SK-N-SH (cell line): ENCODE results near the gene C19orf73.

Experiments used
- CTCF ChIP-seq: fragments of 200-600 bp; sonication (generic); IDR thresholded peaks from 2 replicates; pipeline ENCODE4 v1.6.1; 2017; ENCODE audit warnings: antibody characterized with exemption, mild to moderate bottlenecking, moderate library complexity
- FOXM1 ChIP-seq: IDR thresholded peaks from 2 replicates; pipeline ENCODE4 v1.4.0; 2012; ENCODE audit warnings: low read depth, mild to moderate bottlenecking
- POLR2AphosphoS5 ChIP-seq: IDR thresholded peaks from 2 replicates; pipeline ENCODE4 v1.6.1; 2012; ENCODE audit warnings: low read depth, low read length
- RCOR1 ChIP-seq: fragments of 150-350 bp; IDR thresholded peaks from 2 replicates; pipeline ENCODE4 v1.6.1; 2017; ENCODE audit warnings: antibody characterized with exemption, low read length
- RXRA ChIP-seq: IDR thresholded peaks from 2 replicates; pipeline ENCODE4 v1.4.0; 2012; ENCODE audit warnings: low read depth, mild to moderate bottlenecking, borderline replicate concordance
- SMC3 ChIP-seq: IDR thresholded peaks from 2 replicates; pipeline ENCODE4 v1.6.1; 2012; ENCODE audit warnings: low read depth, low read length, improper control_type of control experiment
- TAF1 ChIP-seq: IDR thresholded peaks from 2 replicates; pipeline ENCODE4 v1.6.1; 2012; ENCODE audit warnings: low read depth, mild to moderate bottlenecking, low read length, moderate library complexity, borderline replicate concordance

GRCh38 chr19:49086296-49086695 lies 32.6 kb downstream of the C19orf73 start:
- TF ChIP-seq SMC3 (no peak), RCOR1 (no peak), CTCF (no peak), RXRA (no peak), POLR2AphosphoS5 (no peak), FOXM1 (no peak), TAF1 (no peak)
